Prostate gland (tissue), 2 donors: ENCODE results near the gene PARPBP. TPM values are rescaled to one million over a fixed set of nuclear protein-coding genes. Genes with fewer than 3 reads are reported as not detected.
"Not testable (repeated sequence)": the region's sequence is repeated elsewhere in the genome, so short reads cannot be mapped to it uniquely, and the experiment has no call there.

Source experiments
- DNase-seq: peaks from one replicate; pipeline ENCODE4 v3.0.0-alpha.2; 2019; ENCODE audit warnings: low spot score
- H3K27ac ChIP-seq, 2 donors: fragments of 200-600 bp; sonication (generic); 2 replicates each; pipeline ENCODE4 v1.5.1; 2017 to 2019
- H3K27me3 ChIP-seq: fragments of 200-600 bp; sonication (generic); replicated peaks from 2 replicates; pipeline ENCODE4 v1.5.1; 2019; ENCODE audit not compliant: insufficient read depth
- H3K36me3 ChIP-seq, 2 donors: fragments of 200-600 bp; sonication (generic); 1 replicate in 1 of 2; 2 replicates in 1 of 2; pipeline versions ENCODE4 v1.5.1 to v1.8.1; 2017 to 2019
- H3K4me1 ChIP-seq: fragments of 200-600 bp; sonication (generic); replicated peaks from 2 replicates; pipeline ENCODE4 v1.5.1; 2019
- H3K4me3 ChIP-seq, 2 donors: fragments of 200-600 bp; sonication (generic); 2 replicates each; pipeline ENCODE4 v1.5.1; 2017 to 2019
- H3K9me3 ChIP-seq: fragments of 200-600 bp; sonication (generic); 2 replicates; pipeline ENCODE4 v1.5.1; 2017
- CTCF ChIP-seq, 4 experiments: fragments of 200-600 bp in 2 of 4; fragments of 450-650 bp in 2 of 4; sonication (generic) in 2 of 4; IDR thresholded peaks; 1 replicate in 3 of 4; 2 replicates in 1 of 4; pipeline ENCODE4 v1.5.1; 2016 to 2019; ENCODE audit warnings: antibody characterized with exemption in 4 of 4, mild to moderate bottlenecking in 2 of 4, moderate library complexity in 2 of 4
- POLR2A ChIP-seq: fragments of 450-650 bp; IDR thresholded peaks from one replicate; pipeline ENCODE4 v1.6.1; 2016; ENCODE audit warnings: antibody characterized with exemption, mild to moderate bottlenecking
- POLR2AphosphoS5 ChIP-seq: sonication (generic); formaldehyde crosslinking; IDR thresholded peaks from one replicate; pipeline ENCODE4 v1.6.1; 2017; ENCODE audit warnings: antibody characterized with exemption
- WGBS: methylation state at CpG from one replicate; pipeline ENCODE4 v1.1.5; 2018; 5-methylcytosine and 5-hydroxymethylcytosine counted together
- intact Hi-C: fragments of 100-400 bp; cut with DNase I; formaldehyde crosslinking; loops from one replicate; pipeline ENCODE4 v1.14.2; 2022
- total RNA-seq, 2 donors: library from RNA; depleted of rRNA; stranded (reverse); fragments of >200 nt; gene quantifications; one replicate each; pipeline ENCODE4 v1.1.0, GENCODE V29; 2016

PARPBP gene
- total RNA-seq, 2 donors from 2014 or later: 2.6 to 3.5 TPM

DNA sequence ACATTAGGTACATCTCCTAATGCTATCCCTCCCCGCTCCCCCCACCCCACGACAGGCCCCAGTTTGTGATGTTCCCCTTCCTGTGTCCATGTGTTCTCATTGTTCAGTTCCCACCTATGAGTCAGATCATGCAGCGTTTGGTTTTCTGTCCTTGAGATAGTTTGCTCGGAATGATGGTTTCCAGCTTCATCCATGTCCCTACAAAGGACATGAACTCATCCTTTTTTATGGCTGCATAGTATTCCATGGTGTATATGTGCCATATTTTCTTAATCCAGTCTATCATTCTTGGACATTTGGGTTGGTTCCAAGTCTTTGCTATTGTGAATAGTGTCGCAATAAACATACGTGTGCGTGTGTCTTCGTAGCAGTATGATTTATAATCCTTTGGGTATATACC lies 17.6 kb downstream of the PARPBP start:
- H3K27me3 ChIP-seq, DNase-seq, H3K4me3 ChIP-seq, H3K4me1 ChIP-seq, H3K9me3 ChIP-seq, H3K27ac ChIP-seq, intact Hi-C loops, H3K36me3 ChIP-seq: not testable (repeated sequence)
- WGBS: 98% methylated on average over 8 of the region's 8 CpGs

DNA sequence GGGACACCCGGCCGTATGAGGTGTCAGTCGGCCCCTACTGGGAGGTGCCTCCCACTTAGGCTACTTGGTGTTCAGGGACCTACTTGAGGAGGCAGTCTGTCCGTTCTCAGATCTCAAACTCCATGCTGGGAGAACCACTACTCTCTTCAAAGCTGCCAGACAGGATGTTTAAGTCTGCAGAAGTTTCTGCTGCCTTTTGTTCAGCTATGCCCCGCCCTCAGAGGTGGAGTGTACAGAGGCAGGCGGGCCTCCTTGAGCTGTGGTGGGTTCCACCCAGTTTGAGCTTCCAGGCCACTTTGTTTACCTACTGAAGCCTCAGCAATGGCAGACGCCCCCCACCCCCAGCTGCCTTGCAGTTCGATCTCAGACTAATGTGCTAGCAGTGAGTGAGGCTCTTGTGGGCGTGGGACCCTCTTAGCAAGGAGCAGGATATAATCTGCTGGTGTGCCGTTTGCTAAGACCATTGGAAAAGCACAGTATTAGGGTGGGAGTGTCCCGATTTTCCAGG lies 22.9 kb downstream of the PARPBP start:
- H3K4me3 ChIP-seq, DNase-seq, H3K27ac ChIP-seq, H3K9me3 ChIP-seq, intact Hi-C loops, H3K36me3 ChIP-seq, H3K4me1 ChIP-seq, H3K27me3 ChIP-seq: not testable (repeated sequence)
- 88% methylated on average over 11 of the region's 11 CpGs for WGBS

GRCh38 chr12:102144221-102144620 lies 24.2 kb downstream of the PARPBP start:
- H3K4me3 ChIP-seq: no peak overlapping the region
- TF ChIP-seq CTCF (IDR thresholded peaks at IDR 0.05) (no peak), POLR2AphosphoS5 (no peak), POLR2A (no peak)
- no peaks in the 10 kb centered on the region for H3K9me3 ChIP-seq
- H3K27ac ChIP-seq: no peak overlapping the region
- DNase-seq: no peak
- H3K36me3 ChIP-seq: no peaks in the 10 kb centered on the region
- WGBS: 34% methylated on average over 1 of the region's 1 CpG
- intact Hi-C loops: no loop called here
- no peaks in the 10 kb centered on the region for H3K4me1 ChIP-seq
- no peaks in the 10 kb centered on the region for H3K27me3 ChIP-seq

DNA sequence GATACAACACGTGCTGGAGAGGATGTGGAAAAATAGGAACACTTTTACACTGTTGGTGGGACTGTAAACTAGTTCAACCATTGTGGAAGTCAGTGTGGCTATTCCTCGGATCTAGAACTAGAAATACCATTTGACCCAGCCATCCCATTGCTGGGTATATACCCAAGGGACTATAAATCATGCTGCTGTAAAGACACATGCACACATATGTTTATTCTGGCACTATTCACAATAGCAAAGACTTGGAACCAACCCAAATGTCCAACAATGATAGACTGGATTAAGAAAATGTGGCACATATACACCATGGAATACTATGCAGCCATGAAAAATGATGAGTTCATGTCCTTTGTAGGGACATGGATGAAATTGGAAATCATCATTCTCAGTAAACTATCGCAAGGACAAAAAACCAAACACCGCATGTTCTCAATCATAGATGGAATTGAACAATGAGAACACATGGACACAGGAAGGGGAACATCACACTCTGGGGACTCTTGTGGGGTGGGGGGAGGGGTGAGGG lies 27.1 kb downstream of the PARPBP start:
- H3K36me3 ChIP-seq, intact Hi-C loops, DNase-seq, H3K4me3 ChIP-seq, H3K4me1 ChIP-seq, H3K27me3 ChIP-seq, H3K9me3 ChIP-seq, H3K27ac ChIP-seq: not testable (repeated sequence)
- WGBS: 90% methylated on average over 4 of the region's 4 CpGs

DNA sequence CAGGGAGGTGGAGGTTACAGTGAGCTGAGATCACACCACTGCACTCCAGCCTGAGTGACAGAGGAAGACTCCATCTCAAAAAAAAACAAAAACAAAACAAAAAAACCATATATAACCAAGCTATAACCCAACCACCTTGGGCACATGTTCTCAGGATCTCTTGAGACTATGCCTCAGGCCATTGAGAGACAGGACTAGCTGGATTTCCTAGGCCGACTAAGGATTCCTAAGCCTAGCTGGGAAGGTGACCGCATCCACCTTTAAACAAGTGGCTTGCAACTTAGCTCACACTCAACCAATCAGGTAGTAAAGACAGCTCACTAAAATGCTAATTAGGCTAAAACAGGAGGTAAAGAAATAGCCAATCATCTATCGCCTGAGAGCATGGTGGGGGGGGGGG lies 35.2 kb downstream of the PARPBP start:
- H3K4me3 ChIP-seq, H3K36me3 ChIP-seq, H3K9me3 ChIP-seq, H3K27me3 ChIP-seq, H3K4me1 ChIP-seq, intact Hi-C loops, H3K27ac ChIP-seq, DNase-seq: not testable (repeated sequence)
- 96% methylated on average over 3 of the region's 3 CpGs for WGBS

GRCh38 chr12:102163383-102163782 lies 43.4 kb downstream of the PARPBP start:
- Histone ChIP-seq H3K27ac (no peak overlapping the region), H3K36me3 (no peaks in the 10 kb centered on the region), H3K4me1 (no peaks in the 10 kb centered on the region), H3K4me3 (no peak overlapping the region), H3K27me3 (no peaks in the 10 kb centered on the region), H3K9me3 (no peaks in the 10 kb centered on the region)
- intact Hi-C loops: no loop called here
- no peak for DNase-seq
- WGBS: 95% methylated on average over 1 of the region's 1 CpG
- TF ChIP-seq CTCF (IDR thresholded peaks at IDR 0.05): no peak
- TF ChIP-seq POLR2A: no peak
- TF ChIP-seq POLR2AphosphoS5: no peak

- Histone ChIP-seq H3K9me3 (no peaks in the 10 kb centered on the region), H3K36me3 (no peaks in the 10 kb centered on the region), H3K4me1 (no peaks in the 10 kb centered on the region), H3K27me3 (no peaks in the 10 kb centered on the region), H3K27ac (no peak overlapping the region), H3K4me3 (no peak overlapping the region)
- TF ChIP-seq CTCF (IDR thresholded peaks at IDR 0.05): no peak
- TF ChIP-seq POLR2A: no peak
- no peak for TF ChIP-seq POLR2AphosphoS5
- intact Hi-C loops: no loop called here
- DNase-seq: no peak
Observed at GRCh38 chr12:102167821-102168604, 48.0 kb downstream of the PARPBP start.
